SK-N-SH treated with all-trans-retinoic acid at 6 μM for 48 hours (cell line): ENCODE results near the gene KHDC1.

ENCODE experiments used
- ATAC-seq: fragments of 200-7000 bp; cut with Tn5 transposase; 3 replicates; pipeline ENCODE4 v1.9.1; 2020; ENCODE audit warnings: mild to moderate bottlenecking, moderate library complexity
- ARNTL ChIP-seq: fragments of 450-650 bp; formaldehyde crosslinking; IDR thresholded peaks from 2 replicates; pipeline ENCODE4 v1.5.0; 2020; ENCODE audit warnings: low read depth, mild to moderate bottlenecking, moderate library complexity, borderline replicate concordance
- BACH2 ChIP-seq: fragments of 250-450 bp; sonication (Bioruptor Pico); IDR thresholded peaks from 2 replicates; pipeline ENCODE4 v1.9.0; 2021; ENCODE audit warnings: mild to moderate bottlenecking, borderline replicate concordance
- CREB5 ChIP-seq: fragments of 250-450 bp; sonication (Bioruptor Pico); IDR thresholded peaks from 2 replicates; pipeline ENCODE4 v1.5.1; 2020; ENCODE audit warnings: low read depth, mild to moderate bottlenecking, moderate library complexity
- GLIS3 ChIP-seq: fragments of 250-450 bp; sonication (Bioruptor Pico); IDR thresholded peaks from 2 replicates; pipeline ENCODE4 v1.5.0; 2020; ENCODE audit warnings: mild to moderate bottlenecking, moderate library complexity
- OSR1 ChIP-seq: fragments of 250-450 bp; sonication (Bioruptor Pico); IDR thresholded peaks from 2 replicates; pipeline ENCODE4 v1.8.0; 2022; ENCODE audit warnings: moderate library complexity, mild to moderate bottlenecking, inconsistent platforms
- PATZ1 ChIP-seq: fragments of 250-450 bp; sonication (Bioruptor Pico); IDR thresholded peaks from 2 replicates; pipeline ENCODE4 v1.8.0; 2020; ENCODE audit warnings: mild to moderate bottlenecking, moderate library complexity, borderline replicate concordance
- POU6F1 ChIP-seq: fragments of 250-450 bp; sonication (Bioruptor Pico); IDR thresholded peaks from 2 replicates; pipeline ENCODE4 v1.8.0; 2021; ENCODE audit warnings: low read depth, mild to moderate bottlenecking, moderate library complexity, borderline replicate concordance
- PPARA ChIP-seq: fragments of 250-450 bp; sonication (Bioruptor Pico); IDR thresholded peaks from 2 replicates; pipeline ENCODE4 v1.5.0; 2020; ENCODE audit warnings: mild to moderate bottlenecking, borderline replicate concordance
- RARB ChIP-seq: fragments of 250-450 bp; sonication (Bioruptor Pico); IDR thresholded peaks from 2 replicates; pipeline ENCODE4 v1.8.0; 2021; ENCODE audit warnings: mild to moderate bottlenecking, moderate library complexity
- SNAI2 ChIP-seq: fragments of 250-450 bp; sonication (Bioruptor Pico); IDR thresholded peaks from 2 replicates; pipeline ENCODE4 v1.5.0; 2020; ENCODE audit warnings: mild to moderate bottlenecking, moderate library complexity
- TCF4 ChIP-seq: fragments of 250-450 bp; sonication (Bioruptor Pico); IDR thresholded peaks from 2 replicates; pipeline ENCODE4 v1.8.0; 2021; ENCODE audit warnings: mild to moderate bottlenecking, moderate library complexity, borderline replicate concordance
- ZC3H10 ChIP-seq: fragments of 250-450 bp; sonication (Bioruptor Pico); IDR thresholded peaks from 2 replicates; pipeline ENCODE4 v1.5.1; 2021; ENCODE audit warnings: mild to moderate bottlenecking, moderate library complexity
- ZFP30 ChIP-seq: fragments of 450-650 bp; formaldehyde crosslinking; IDR thresholded peaks from 2 replicates; pipeline ENCODE4 v1.5.0; 2022; ENCODE audit warnings: mild to moderate bottlenecking, moderate library complexity
- ZNF565 ChIP-seq: fragments of 450-650 bp; formaldehyde crosslinking; conservative IDR thresholded peaks from 2 replicates; pipeline ENCODE4 v1.5.0; 2020; ENCODE audit warnings: low read depth, mild to moderate bottlenecking, moderate library complexity
- ZNF70 ChIP-seq: fragments of 450-650 bp; formaldehyde crosslinking; IDR thresholded peaks from 2 replicates; pipeline ENCODE4 v1.5.0; 2020; ENCODE audit warnings: mild to moderate bottlenecking, moderate library complexity
- ZNF8 ChIP-seq: fragments of 450-650 bp; formaldehyde crosslinking; IDR thresholded peaks from 2 replicates; pipeline ENCODE4 v1.5.0; 2020; ENCODE audit warnings: mild to moderate bottlenecking, moderate library complexity
- TF ChIP-seq, protein P1 (sequence below): fragments of 250-450 bp; sonication (Bioruptor Pico); IDR thresholded peaks from 2 replicates; pipeline ENCODE4 v1.5.0; 2020; ENCODE audit warnings: mild to moderate bottlenecking, moderate library complexity

Gene KHDC1

DNA sequence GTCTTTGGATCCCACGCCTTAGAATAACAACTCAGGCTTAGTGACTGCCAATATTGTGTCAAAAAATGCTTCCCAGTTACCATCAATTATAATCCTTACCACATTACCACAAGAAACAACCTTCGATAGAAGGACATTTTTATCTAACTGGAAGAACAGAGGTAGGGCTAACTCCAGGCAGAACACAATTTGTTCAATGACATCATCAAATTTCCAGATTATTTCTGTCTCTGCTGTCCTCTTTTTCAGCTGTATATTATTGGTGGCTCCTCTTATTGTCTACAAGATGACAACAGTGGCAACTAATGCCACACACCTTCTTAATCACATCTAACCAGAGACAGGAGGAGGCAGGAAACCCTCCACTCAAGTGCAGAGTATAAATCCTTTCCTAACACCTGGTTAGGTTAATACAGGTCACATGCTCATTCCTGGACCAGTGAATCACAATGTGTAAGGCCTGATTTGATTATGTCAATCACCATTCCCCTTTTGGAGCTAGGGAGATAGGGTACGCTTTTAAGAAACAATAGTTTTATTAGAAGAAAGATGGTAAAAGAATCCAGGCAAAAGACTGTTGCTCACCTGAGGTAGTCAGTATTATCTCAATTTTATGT lies 55.7 kb downstream of the KHDC1 start:
- ATAC-seq = no peak
- TF ChIP-seq ZC3H10 (CRISPR knock-in tag) (no peak), ZNF565 (CRISPR knock-in tag) (no peak), OSR1 (no peak), POU6F1 (CRISPR knock-in tag) (no peak), RARB (CRISPR knock-in tag) (no peak), SNAI2 (CRISPR knock-in tag) (no peak), ZFP30 (CRISPR knock-in tag) (no peak), PATZ1 (CRISPR knock-in tag) (no peak)
- TF ChIP-seq, all 23 proteins: peak for 0

DNA sequence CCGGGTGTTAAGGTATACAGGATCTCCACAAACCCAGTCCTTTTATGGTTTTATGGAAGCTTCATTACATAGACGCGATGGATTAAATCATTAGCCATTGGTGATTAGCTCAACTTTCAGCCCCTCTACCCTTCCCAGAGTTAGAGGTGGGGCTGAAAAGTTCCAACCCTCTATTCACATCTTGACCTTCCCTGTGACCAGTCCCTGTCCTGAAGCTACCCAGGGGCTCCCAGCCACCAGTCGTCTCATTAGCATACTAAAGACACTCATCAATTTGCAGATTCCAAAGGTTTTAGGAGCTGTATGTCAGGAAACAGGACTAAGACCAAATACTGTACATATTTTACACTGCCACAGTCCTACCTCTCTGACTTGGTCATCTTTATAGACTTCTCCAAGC lies 58.7 kb downstream of the KHDC1 start:
- ATAC-seq = no peak
- TF ChIP-seq PATZ1 (CRISPR knock-in tag) (no peak), ARNTL (CRISPR knock-in tag) (no peak), ZNF70 (CRISPR knock-in tag) (no peak), ZC3H10 (CRISPR knock-in tag) (no peak), TCF4 (CRISPR knock-in tag) (no peak), CREB5 (CRISPR knock-in tag) (no peak), ZNF565 (CRISPR knock-in tag) (no peak), GLIS3 (CRISPR knock-in tag) (no peak), PPARA (no peak), BACH2 (no peak), OSR1 (no peak)
- TF ChIP-seq, protein P1, sequence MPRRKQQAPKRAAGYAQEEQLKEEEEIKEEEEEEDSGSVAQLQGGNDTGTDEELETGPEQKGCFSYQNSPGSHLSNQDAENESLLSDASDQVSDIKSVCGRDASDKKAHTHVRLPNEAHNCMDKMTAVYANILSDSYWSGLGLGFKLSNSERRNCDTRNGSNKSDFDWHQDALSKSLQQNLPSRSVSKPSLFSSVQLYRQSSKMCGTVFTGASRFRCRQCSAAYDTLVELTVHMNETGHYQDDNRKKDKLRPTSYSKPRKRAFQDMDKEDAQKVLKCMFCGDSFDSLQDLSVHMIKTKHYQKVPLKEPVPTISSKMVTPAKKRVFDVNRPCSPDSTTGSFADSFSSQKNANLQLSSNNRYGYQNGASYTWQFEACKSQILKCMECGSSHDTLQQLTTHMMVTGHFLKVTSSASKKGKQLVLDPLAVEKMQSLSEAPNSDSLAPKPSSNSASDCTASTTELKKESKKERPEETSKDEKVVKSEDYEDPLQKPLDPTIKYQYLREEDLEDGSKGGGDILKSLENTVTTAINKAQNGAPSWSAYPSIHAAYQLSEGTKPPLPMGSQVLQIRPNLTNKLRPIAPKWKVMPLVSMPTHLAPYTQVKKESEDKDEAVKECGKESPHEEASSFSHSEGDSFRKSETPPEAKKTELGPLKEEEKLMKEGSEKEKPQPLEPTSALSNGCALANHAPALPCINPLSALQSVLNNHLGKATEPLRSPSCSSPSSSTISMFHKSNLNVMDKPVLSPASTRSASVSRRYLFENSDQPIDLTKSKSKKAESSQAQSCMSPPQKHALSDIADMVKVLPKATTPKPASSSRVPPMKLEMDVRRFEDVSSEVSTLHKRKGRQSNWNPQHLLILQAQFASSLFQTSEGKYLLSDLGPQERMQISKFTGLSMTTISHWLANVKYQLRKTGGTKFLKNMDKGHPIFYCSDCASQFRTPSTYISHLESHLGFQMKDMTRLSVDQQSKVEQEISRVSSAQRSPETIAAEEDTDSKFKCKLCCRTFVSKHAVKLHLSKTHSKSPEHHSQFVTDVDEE (CRISPR knock-in tag) = no peak

GRCh38 chr6:73203098-73203497 lies 59.9 kb downstream of the KHDC1 start:
- TF ChIP-seq BACH2 = no peak
- TF ChIP-seq CREB5 (CRISPR knock-in tag) = no peak
- no peak for TF ChIP-seq ZC3H10 (CRISPR knock-in tag)
- no peak for ATAC-seq

DNA sequence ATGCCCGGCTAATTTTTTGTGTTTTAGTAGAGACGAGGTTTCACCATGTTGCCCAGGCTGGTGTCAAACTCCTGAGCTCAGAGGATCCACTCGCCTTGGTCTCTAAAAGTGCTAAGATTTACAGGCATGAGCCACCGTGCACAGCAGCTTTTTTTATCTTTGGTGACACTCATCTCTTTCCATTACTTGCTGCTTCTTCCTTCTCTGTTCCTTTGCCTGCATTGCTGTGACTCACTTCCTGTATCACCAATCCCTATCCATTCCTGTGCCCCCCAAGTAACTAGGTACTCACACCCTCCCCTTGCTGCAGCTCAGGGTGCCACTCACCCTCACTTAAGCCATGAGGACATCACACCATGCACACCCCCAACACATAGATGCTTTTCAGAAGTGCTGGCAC lies 62.3 kb downstream of the KHDC1 start:
- peak; percentile 51; the same call in 2 of the 3 replicates for ATAC-seq
- no peak for TF ChIP-seq BACH2
- TF ChIP-seq ZNF8 (CRISPR knock-in tag) = no peak
- TF ChIP-seq RARB (CRISPR knock-in tag) = no peak
